Adrenal gland (tissue), 12 donors: ENCODE measurements around the gene PAGE2B. TPM values are rescaled to one million over a fixed set of nuclear protein-coding genes. Genes with fewer than 3 reads are reported as not detected.

Source experiments
- DNase-seq, 7 donors: peaks; one replicate each; pipeline ENCODE4 v3.0.0-alpha.2; 2019 to 2020
- H3K27ac ChIP-seq, 5 donors: fragments of 200-600 bp; sonication (generic) in 4 of 5; 1 replicate in 3 of 5; 2 replicates in 2 of 5; pipeline versions ENCODE4 v1.5.1 to v1.8.0; 2016 to 2020; ENCODE audit warnings: mild to moderate bottlenecking in 1 of 5
- H3K27me3 ChIP-seq: fragments of 200-600 bp; 2 replicates; pipeline ENCODE4 v1.8.0; 2021
- H3K36me3 ChIP-seq, 2 donors: fragments of 200-600 bp; replicated peaks in 1 of 2; 1 replicate in 1 of 2; 2 replicates in 1 of 2; pipeline versions ENCODE4 v1.5.1 to v1.8.0; 2018 to 2022
- H3K4me1 ChIP-seq, 2 donors: fragments of 200-600 bp; replicated peaks in 1 of 2; 1 replicate in 1 of 2; 2 replicates in 1 of 2; pipeline versions ENCODE4 v1.5.1 to v1.8.0; 2018 to 2021
- H3K4me3 ChIP-seq, 4 donors: fragments of 200-600 bp; sonication (generic) in 3 of 4; one replicate each; pipeline ENCODE4 v1.5.1; 2016 to 2018
- H3K9me3 ChIP-seq, 3 donors: fragments of 200-600 bp; sonication (generic) in 1 of 3; replicated peaks in 1 of 3; 1 replicate in 2 of 3; 2 replicates in 1 of 3; pipeline versions ENCODE4 v1.5.1 to v1.8.0; 2016 to 2021
- POLR2A ChIP-seq, 2 donors: fragments of 450-650 bp; IDR thresholded peaks; one replicate each; pipeline ENCODE4 v1.6.1; 2017; ENCODE audit warnings: antibody characterized with exemption in 2 of 2, mild to moderate bottlenecking in 2 of 2, moderate library complexity in 1 of 2
- WGBS, 4 donors: extraction: QIAGEN DNeasy Blood & Tissue Kit in 2 of 4; methylation state at CpG; one replicate each; pipeline versions ENCODE4 v1.1.5 to v1.1.7; 2013 to 2017; 5-methylcytosine and 5-hydroxymethylcytosine counted together
- intact Hi-C, 2 donors: fragments of 100-400 bp; cut with DNase I; formaldehyde crosslinking; loops; one replicate each; pipeline versions ENCODE4 v1.14.1 to v1.15.0; 2022 to 2023
- polyA plus RNA-seq, 3 donors: library from polyadenylated mRNA; stranded (reverse); fragments of 200-250 nt in 2 of 3; fragments of 350-450 nt in 1 of 3; fragmentation: Illumina TruSeq in 1 of 3; extraction: RNeasy Lipid Tissue Mini Kit (QIAGEN cat#74804) in 1 of 3; gene quantifications; one replicate each; pipeline ENCODE4 v1.2.3, GENCODE V29; 2013 to 2014
- total RNA-seq, 9 donors: library from RNA; depleted of rRNA in 4 of 9; stranded (reverse); fragments of >200 nt in 4 of 9; fragments of 120-200 nt in 1 of 9; fragmentation: NEBNext Ultra II Directional in 1 of 9; extraction: Animal tissue kit (Norgen Biotek cat#: 25700) in 1 of 9; gene quantifications; one replicate each; pipeline versions ENCODE4 v1.1.0 to v1.2.4, GENCODE V29; 2013 to 2023
- TF ChIP-seq, protein P1 (sequence below), 6 experiments: fragments of 450-650 bp in 4 of 6; fragments of 200-600 bp in 2 of 6; sonication (generic) in 1 of 6; IDR thresholded peaks; 1 replicate in 5 of 6; 2 replicates in 1 of 6; pipeline versions ENCODE4 v1.5.1 to v1.8.0; 2016 to 2021; ENCODE audit warnings: antibody characterized with exemption in 6 of 6, mild to moderate bottlenecking in 2 of 6, moderate library complexity in 1 of 6
- donor health status: healthy with polysubstance abuse.
- donor health status: Bipolar disorder and iron deficiency.
- donor health status: DM: yes; HTN: yes; CAD: no.
- donor health status: DM: no; HTN: no; CAD: no.
- donor health status: DM: no; HTN: no; CAD: no.
- donor health status: DM: yes; HTN: yes; CAD: no.

Gene PAGE2B
- total and polyA plus RNA-seq, 12 donors, result 0.67 TPM; not detected in 11

DNA sequence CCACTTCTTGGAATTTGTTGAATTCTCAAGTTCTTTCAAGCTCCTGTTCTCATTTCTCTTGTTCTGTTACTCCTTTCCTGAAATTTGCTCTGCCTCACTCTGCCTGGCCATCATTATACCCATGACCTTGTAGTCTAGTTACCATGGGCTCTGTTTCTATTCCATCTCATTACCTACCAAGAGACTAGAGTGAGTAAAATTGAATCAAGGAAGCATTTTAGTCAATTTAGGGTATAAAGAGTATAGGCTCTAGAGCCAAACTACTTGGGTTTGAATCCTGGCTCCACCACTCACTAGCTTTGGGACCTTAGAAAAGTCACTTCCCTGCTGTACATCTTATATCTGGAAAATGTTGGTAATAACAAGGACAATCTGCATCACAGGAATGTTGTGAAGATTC lies 46.2 kb upstream of the PAGE2B start:
- TF ChIP-seq, protein P1, sequence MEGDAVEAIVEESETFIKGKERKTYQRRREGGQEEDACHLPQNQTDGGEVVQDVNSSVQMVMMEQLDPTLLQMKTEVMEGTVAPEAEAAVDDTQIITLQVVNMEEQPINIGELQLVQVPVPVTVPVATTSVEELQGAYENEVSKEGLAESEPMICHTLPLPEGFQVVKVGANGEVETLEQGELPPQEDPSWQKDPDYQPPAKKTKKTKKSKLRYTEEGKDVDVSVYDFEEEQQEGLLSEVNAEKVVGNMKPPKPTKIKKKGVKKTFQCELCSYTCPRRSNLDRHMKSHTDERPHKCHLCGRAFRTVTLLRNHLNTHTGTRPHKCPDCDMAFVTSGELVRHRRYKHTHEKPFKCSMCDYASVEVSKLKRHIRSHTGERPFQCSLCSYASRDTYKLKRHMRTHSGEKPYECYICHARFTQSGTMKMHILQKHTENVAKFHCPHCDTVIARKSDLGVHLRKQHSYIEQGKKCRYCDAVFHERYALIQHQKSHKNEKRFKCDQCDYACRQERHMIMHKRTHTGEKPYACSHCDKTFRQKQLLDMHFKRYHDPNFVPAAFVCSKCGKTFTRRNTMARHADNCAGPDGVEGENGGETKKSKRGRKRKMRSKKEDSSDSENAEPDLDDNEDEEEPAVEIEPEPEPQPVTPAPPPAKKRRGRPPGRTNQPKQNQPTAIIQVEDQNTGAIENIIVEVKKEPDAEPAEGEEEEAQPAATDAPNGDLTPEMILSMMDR (IDR thresholded peaks at IDR 0.05), result no peak
- no peak for TF ChIP-seq POLR2A (IDR thresholded peaks at IDR 0.05)
- no peak for DNase-seq
- Histone ChIP-seq H3K27ac (no peak overlapping the region), H3K27me3 (no peaks in the 10 kb centered on the region), H3K4me3 (no peak overlapping the region), H3K4me1 (no peaks in the 10 kb centered on the region), H3K9me3 (no peaks in the 10 kb centered on the region), H3K36me3 (no peaks in the 10 kb centered on the region)
- intact Hi-C loops, result no loop called here

DNA sequence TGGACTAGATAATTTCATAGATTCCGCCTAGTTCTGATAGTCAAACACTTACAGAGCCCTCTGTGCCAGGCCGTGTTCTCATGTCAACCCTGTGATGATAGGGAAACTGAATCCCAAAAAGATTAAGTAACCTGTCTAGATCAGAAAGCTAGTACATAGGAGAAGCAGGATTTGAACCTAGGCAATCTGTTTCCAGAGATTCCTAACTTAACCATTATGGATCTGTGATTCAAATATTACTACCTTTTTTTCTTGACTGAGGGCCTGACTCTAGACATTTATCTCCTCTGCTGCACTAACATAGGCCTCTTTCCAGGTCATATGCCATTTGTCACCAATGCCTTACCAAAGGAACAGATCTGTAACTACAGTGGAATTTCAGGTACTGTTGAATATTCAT lies 45.5 kb upstream of the PAGE2B start:
- Histone ChIP-seq H3K27ac (no peak overlapping the region), H3K4me1 (no peaks in the 10 kb centered on the region), H3K36me3 (no peaks in the 10 kb centered on the region), H3K27me3 (no peaks in the 10 kb centered on the region), H3K9me3 (no peaks in the 10 kb centered on the region), H3K4me3 (no peak overlapping the region)
- no peak for DNase-seq
- 63 to 85% (median 76%) methylated on average over 2 of the region's 2 CpGs for WGBS, 4 donors
- intact Hi-C loops, result no loop called here
- TF ChIP-seq, protein P1 (IDR thresholded peaks at IDR 0.05), result no peak
- TF ChIP-seq POLR2A (IDR thresholded peaks at IDR 0.05), result no peak

DNA sequence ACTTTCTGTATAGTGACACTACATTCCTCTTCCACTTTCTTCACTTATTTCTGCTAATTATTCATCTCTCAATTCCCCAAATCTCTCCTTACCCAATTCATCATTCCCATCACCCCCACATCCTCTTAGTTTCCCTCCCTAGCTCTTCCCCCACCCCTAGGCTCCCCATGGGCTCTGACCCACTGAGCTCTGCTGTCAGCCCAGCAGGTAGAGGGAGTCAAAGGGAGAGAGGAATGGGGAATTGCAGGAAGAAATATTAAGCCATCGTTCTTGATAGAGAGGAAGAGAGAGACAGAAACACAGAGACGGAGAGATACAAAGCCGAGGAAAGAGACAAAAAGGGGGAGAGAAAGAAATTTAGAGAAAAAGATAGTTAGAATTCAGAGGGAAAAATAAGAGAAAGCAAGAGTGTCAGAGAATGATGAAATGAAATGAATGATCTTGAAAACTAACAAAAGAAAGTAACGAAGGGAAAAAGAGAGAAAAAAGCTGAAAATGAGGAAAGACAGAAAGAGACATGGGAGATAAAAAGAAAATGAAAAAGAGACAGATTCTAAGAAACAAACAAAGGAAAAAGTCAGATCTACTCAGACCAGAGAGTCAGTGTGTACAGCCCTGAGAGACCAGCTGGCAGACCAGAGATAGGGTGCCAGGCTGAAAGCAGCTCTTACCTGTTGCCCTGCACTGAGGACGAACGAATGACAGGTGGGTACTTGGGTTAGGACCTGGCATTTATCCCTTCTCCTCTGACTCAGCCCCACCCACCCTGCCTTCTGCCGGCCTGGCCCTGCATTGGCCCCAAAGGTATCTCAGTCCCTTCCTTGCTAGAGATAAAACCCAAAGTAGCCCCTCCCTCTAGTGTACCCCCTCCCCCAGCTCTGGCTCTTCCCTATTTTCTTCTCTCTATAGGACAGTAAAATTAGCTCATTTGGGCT lies 44.3 kb upstream of the PAGE2B start, which contains the start of gene ALAS2:
Gene ALAS2, minus strand, starts transcription at position 707 of the 935 bp plus-strand sequence. CDS start 4,977 bp downstream, outside the sequence.
- H3K27ac ChIP-seq, result no peak within 1 kb of the TSS
- no peak for TF ChIP-seq POLR2A (IDR thresholded peaks at IDR 0.05)
- TF ChIP-seq, protein P1 (IDR thresholded peaks at IDR 0.05), result no peak
- H3K4me3 ChIP-seq, result no peak within 1 kb of the TSS
- no peak for DNase-seq
- H3K9me3 ChIP-seq, result no peaks in the 10 kb centered on the region
- no peaks in the 10 kb centered on the region for H3K4me1 ChIP-seq
- no peaks in the 10 kb centered on the region for H3K36me3 ChIP-seq
- intact Hi-C loops, result no loop called here
- no peaks in the 10 kb centered on the region for H3K27me3 ChIP-seq
- whole genome bisulfite sequencing, 4 donors, result 62 to 89% (median 75%) methylated on average over 4 to 7 of the region's 7 CpGs

DNA sequence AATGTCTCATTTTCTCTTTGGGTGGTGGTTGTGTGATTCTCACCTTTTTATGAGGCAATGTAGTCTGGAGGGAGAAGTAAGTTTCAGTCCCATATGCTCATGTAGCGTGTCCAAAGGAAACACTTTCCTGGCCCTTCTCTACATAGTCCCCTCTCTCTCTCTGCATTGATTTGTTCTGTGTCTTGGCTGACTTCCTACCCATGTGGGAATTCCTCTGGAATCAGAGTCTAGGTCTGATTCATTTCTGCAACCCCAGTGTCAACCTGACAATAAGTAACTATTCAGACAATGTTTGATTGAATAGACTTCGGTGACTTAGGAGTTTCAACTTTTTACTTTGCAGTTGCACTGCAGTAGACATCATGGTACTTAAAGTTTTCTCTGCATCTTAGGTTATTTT lies 41.4 kb upstream of the PAGE2B start:
- H3K4me1 ChIP-seq, result no peaks in the 10 kb centered on the region
- no peak for DNase-seq
- H3K27ac ChIP-seq, result no peak overlapping the region
- no peaks in the 10 kb centered on the region for H3K9me3 ChIP-seq
- H3K4me3 ChIP-seq, result no peak overlapping the region
- 72 to 83% (median 80%) methylated on average over 2 of the region's 2 CpGs for WGBS, 4 donors
- no peaks in the 10 kb centered on the region for H3K27me3 ChIP-seq
- TF ChIP-seq, protein P1 (IDR thresholded peaks at IDR 0.05), result no peak
- no peak for TF ChIP-seq POLR2A (IDR thresholded peaks at IDR 0.05)
- no peaks in the 10 kb centered on the region for H3K36me3 ChIP-seq
- intact Hi-C loops, result no loop called here
